HG02571 (cell line): ENCODE data around the gene MT1H.
"Not testable (repeated sequence)": the region's sequence is repeated elsewhere in the genome, so short reads cannot be mapped to it uniquely, and the experiment has no call there.

Experiments used
- ATAC-seq: cut with Tn5 transposase; IDR thresholded peaks from one replicate; pipeline ENCODE4 v1.9.1; 2021; ENCODE audit warnings: mild to moderate bottlenecking, moderate library complexity; ENCODE audit not compliant: unreplicated experiment

The MT1H gene

DNA sequence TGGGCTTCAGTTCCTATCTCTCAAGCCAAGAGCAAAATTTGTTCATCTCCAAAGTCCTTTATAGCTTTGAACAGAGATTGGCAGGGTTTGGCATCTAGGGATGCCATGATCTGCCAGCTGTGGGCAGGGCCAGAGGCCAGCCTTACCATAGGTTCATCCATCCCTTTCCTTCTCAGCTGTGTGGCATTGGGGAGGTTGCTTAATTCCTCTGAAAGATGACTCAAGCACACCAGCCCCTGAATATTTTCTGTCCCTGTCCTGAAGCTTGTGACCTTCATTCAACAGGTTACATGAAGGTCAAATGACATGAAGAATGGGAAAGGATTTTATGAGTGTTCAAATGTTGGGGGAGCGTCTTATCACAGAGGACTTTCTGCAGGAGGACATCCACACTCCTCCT is 5.1 kb upstream of the MT1H start:
- ATAC-seq = no peak

- ATAC-seq = not testable (repeated sequence)
These were observed 4.0 kb upstream of the MT1H start for GRCh38 chr16:56665286-56666261.

DNA sequence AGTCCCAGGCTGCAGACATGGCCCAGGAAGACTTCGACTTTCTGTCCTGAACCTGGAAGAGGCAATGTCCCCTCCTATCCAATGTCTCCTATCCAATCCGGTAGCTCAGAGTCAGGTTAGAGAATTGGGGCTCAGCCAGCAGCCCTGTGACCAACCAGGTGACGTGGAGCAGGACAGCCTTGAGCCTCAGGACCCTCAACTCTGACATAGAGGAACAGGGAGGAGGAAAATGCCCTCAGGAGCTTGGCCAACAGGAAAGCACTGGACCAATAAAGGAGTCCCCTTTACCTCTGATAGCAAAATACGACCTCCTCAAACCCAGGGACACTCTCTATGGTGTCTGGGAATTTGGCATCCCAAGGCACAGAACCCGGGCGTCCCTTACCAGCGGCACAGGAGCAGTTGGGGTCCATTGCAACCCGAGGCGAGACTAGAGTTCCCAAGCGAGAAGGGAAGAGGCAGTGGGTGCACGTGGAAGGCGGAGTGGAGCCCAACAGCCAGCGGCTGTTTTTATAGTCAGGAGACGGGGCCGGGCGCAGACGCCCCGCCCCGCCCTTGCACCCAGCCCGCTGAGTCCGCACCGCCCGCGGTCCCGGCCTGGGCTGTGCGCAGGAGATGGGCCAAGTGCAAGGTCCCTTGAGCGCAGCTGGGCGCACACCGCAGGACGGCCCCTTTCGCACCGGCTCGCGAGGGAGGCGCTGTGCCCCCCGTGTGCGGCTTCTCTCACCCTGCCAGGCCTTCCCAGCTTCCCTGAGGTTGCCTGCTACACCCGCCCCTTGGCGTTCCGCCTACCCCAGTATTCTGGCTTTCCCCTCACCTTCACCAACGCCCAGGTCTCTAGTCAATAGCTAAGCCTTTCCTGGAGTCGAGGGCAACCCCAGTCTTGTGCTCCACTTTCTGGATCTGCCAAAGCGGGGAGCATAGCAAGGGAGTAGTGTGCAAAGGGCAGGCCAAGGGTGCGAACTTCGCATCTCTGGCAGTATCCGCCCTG is 1.7 kb upstream of the MT1H start, which contains the start of gene MT1G:
MT1G (minus strand) TSS at position 485 of the 991 bp plus-strand sequence; CDS start at position 413, 72 bp downstream.
- no peak for ATAC-seq

DNA sequence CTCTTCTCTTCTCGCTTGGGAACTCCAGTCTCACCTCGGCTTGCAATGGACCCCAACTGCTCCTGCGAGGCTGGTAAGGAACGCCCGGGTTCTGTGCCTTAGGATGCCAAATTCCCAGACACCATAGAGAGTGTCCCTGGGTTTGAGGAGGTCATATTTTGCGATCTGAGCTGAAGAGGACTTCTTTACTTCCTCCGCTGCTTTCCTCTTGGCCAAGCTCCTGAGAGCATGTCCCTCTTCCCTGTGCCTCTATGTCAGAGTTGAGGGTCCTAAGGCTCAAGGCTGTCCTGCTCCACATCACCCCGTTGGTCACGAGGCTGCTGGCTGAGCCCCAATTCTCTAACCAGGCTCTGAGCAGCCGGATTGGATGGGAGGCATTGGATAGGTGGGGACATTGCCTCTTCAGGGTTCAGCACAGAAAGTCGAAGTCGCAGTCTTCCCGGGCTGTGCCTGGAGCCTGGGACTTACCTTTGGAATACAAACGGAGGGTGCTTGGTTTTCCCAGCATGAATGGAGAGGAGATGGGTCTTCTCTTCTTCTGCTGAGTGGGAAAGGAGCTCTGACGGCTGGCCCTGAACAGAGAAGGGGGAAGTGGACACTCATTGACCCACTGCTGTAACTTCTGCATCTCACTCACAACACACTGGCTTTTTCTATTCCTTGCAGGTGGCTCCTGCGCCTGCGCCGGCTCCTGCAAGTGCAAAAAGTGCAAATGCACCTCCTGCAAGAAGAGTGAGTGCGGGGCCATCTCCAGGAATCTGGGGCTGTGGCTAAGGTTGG is 416 bp downstream of the MT1H start:
- no peak for ATAC-seq

GRCh38 chr16:56670620-56670934 is 963 bp downstream of the MT1H start:
- no peak for ATAC-seq

GRCh38 chr16:56671691-56672090 is 2.1 kb downstream of the MT1H start:
- not testable (repeated sequence) for ATAC-seq

DNA sequence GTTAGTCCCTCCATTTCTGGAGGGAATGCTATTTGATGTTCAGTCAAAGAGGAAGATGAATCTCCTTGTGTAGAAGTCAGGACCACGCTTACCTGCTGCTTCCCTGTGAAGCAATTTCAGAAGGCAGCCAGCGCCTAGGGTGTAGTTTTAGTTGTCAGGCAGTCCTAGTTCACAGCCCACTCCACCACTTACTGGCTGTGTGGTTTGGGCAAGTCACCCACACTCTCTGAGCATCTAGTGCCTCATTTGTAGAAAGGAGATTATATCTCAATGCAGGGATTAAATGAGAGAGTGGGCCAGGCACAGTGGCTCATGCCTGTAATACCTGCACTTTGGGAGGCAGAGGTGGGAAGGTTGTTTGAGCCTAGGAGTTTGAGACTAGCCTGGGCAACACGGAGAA is 2.6 kb downstream of the MT1H start:
- ATAC-seq = not testable (repeated sequence)

- ATAC-seq = no peak
These were observed 3.3 kb downstream of the MT1H start for GRCh38 chr16:56672761-56673536.

DNA sequence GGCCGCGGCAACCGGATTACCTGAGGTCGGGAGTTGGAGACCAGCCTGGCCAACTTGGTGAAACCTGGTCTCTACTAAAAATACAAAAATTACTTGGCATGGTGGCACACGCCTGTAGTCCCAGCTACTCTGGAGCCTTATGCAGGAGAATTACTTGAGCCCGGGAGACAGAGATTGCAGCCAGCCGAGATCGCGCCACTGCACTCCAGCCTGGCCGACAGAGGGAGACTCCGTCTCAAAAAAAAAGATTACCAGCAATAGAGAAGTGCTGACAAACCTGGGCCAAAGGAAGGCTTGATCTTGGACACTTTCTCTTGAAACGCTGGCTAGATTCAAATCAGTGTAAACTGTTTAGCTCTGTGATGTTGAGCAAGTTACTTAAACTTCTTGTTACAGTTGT is 4.3 kb downstream of the MT1H start:
- ATAC-seq = no peak

DNA sequence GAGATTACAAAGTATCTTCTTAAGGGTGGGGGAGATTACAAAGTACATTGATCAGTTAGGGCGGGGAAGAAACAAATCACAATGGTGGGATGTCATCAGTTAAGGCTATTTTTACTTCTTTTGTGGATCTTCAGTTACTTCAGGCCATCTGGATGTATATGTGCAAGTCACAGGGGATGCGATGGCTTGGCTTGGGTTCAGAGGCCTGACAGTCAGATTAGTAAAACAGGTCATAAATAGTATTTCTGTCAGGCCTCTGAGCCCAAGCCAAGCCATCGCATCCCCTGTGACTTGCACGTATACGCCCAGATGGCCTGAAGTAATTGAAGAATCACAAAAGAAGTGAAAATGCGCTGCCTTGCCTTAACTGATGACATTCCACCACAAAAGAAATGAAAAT is 5.0 kb downstream of the MT1H start:
- not testable (repeated sequence) for ATAC-seq

DNA sequence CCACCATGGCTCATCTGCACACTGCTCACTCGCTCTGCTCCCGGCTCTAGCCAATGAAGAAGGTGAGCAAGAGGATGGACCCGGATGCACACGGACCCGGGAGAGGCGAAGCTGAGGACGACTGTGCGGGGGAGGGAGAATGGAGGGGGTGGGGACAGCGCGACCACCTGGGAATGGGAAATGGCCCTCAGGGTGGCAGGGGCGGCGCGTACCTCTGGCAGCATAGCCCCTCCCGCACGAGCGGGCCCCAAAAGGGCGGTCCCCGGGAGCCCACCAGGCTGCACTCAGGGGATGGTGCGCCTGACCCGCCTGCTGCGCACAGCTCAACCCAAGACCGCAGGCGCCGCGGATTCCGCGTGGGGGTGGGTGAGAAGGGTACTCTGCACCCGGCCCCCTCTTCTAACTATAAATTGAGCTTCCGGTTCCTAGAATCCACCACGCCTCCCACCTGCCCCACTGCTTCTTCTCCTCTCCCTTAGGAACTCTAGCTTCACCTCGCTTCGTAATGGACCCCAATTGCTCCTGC is 6.1 kb downstream of the MT1H start:
- no peak for ATAC-seq

DNA sequence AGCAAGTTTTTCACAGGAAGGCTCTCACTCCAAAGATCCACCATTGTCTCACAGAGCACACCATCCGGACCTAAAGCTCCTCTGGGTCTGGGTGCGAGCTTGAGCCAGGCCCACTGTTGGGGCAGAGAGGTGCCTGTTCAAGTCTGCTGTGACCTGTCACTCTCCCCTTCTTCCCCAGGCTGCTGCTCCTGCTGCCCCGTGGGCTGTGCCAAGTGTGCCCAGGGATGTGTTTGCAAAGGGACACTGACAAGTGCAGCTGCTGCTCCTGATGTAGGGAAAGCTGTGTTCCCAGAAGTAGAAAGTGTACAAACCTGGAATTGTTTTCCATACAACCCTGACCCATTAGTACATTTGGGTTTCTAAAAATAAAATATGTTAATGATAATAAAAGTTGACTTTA is 7.9 kb downstream of the MT1H start:
- ATAC-seq = no peak

- ATAC-seq = no peak
These were observed 9.6 kb downstream of the MT1H start for GRCh38 chr16:56679078-56679730.

DNA sequence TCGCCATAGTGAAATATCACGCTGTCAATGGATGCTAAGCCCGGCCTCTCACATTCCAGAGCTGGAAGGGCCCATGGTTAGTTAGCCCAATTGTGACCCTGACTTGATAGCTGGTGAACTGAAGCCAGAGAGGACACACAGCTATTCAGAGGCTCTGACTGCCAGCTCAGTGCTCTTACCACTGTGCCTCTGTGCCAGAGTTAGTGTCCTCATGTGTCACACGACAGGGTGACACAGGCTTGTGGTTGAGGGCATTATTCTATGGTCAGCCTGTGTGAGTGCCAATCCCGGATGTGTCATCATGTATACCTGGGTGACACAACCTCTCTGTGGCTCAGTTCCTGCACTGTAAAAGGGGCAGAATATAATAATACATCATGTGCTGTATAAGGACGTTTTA is 10.2 kb downstream of the MT1H start:
- ATAC-seq = no peak

GRCh38 chr16:56681939-56682702 is 12.5 kb downstream of the MT1H start, which contains the start of gene MT1X:
MT1X (plus strand) TSS chr16:56682470; CDS start chr16:56682541, 71 bp downstream.
- ATAC-seq = peak; percentile 97

GRCh38 chr16:56682703-56683397 is 13.2 kb downstream of the MT1H start:
- no peak for ATAC-seq

DNA sequence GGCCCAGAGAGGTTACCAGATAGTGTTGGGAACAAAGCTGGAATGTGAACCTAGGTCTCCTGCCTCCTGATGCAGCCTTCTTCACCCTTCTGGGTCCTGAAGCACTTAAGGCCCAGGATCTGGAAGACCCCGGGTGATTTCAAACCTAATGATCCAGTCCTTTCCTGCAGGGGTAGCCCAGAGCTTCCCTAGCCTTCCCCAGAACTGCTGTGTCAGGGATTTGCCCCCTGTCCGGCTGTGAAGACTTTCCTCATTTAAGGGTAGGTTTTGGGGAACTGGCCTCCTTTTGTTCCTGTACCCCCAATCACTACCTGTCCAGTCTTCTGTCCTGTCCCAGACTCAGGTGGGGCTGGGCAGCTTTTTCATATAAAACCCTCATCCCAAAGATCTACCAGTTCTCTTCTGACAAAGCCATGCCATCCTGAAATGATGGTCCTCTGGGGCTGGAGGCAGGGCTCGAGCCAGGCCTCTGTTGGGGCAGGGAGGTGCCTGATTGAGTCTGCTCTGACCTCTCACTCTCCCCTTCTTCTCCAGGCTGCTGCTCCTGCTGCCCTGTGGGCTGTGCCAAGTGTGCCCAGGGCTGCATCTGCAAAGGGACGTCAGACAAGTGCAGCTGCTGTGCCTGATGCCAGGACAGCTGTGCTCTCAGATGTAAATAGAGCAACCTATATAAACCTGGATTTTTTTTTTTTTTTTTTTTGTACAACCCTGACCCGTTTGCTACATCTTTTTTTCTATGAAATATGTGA is 14.0 kb downstream of the MT1H start:
- ATAC-seq = no peak
